GM10266 (cell line): ENCODE measurements around the gene GPR108.

Experiments used
- DNase-seq: peaks from one replicate; pipeline ENCODE4 v3.0.0; 2012; ENCODE audit errors: extremely low spot score
- TF ChIP-seq, protein P1 (sequence below): IDR thresholded peaks from 2 replicates; pipeline ENCODE4 v1.5.1; 2012; ENCODE audit warnings: mild to moderate bottlenecking, low read depth; ENCODE audit not compliant: control insufficient read depth, insufficient read depth; ENCODE audit errors: missing control alignments

Gene GPR108

DNA sequence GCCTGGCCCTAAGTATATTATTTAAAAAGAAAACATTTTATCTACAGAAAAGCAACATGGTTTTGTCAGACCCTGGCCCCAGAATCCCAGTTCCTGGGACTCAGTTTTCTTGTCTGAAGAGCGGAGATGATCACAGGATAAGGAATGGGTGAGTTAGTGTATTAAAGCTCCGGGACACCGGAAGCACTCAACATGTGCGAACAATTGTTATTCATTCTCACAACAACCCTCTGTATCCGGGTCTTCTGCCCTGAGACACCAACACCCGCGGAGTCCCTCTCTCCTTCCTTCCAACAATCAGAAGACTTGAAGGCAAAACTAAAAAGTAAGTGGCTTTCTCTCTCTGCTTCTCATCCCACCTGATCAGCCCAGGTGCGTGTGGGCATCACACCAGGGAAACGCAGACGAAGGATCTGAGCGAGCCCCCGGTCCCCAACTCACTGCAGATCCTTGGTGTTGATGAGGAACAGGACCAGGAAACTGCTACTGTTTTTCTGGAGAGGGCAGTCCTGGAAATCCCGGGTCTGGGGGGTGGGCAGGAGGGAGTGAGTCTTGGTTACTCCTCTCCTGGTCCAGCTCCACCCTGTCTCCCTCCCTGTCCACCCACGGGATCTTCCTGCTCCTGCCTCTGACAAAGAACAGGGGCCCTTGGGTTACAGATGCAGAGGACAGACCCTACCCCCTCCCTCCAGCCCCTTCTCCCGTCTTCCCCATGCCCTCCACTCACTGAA, 2.0 kb downstream of the GPR108 start:
- TF ChIP-seq, protein P1, sequence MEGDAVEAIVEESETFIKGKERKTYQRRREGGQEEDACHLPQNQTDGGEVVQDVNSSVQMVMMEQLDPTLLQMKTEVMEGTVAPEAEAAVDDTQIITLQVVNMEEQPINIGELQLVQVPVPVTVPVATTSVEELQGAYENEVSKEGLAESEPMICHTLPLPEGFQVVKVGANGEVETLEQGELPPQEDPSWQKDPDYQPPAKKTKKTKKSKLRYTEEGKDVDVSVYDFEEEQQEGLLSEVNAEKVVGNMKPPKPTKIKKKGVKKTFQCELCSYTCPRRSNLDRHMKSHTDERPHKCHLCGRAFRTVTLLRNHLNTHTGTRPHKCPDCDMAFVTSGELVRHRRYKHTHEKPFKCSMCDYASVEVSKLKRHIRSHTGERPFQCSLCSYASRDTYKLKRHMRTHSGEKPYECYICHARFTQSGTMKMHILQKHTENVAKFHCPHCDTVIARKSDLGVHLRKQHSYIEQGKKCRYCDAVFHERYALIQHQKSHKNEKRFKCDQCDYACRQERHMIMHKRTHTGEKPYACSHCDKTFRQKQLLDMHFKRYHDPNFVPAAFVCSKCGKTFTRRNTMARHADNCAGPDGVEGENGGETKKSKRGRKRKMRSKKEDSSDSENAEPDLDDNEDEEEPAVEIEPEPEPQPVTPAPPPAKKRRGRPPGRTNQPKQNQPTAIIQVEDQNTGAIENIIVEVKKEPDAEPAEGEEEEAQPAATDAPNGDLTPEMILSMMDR, result no peak
- DNase-seq, result no peak

DNA sequence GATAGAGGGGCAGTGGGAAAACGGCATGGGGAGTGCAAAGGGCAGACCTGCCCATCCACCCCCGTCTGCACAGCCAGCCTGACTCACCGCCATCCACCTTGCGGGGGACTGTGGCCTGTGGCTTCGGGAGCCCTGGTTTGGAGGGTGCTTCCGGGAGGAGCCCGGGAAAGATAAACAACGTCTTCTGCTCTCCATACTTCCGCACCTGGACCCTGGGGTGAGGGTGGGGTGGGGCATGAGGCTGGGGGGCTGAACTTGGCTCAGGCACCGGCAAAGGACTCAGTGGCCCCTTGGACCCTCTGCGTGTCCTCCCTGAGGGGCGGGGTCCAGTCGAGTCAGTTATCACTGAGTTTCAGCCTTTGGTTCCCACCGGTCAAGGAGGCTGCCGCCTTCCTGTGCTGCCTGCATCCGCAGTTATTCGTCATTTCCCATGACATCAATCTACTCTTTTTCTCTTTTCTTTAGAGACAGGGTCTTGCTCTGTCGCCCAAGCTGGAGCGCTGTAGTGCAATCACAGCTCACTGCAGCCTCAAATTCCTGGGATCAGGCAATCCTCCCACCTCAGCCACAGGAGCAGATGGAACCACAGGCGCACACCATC, 3.2 kb downstream of the GPR108 start:
- DNase-seq, result no peak
- TF ChIP-seq, protein P1, result no peak

DNA sequence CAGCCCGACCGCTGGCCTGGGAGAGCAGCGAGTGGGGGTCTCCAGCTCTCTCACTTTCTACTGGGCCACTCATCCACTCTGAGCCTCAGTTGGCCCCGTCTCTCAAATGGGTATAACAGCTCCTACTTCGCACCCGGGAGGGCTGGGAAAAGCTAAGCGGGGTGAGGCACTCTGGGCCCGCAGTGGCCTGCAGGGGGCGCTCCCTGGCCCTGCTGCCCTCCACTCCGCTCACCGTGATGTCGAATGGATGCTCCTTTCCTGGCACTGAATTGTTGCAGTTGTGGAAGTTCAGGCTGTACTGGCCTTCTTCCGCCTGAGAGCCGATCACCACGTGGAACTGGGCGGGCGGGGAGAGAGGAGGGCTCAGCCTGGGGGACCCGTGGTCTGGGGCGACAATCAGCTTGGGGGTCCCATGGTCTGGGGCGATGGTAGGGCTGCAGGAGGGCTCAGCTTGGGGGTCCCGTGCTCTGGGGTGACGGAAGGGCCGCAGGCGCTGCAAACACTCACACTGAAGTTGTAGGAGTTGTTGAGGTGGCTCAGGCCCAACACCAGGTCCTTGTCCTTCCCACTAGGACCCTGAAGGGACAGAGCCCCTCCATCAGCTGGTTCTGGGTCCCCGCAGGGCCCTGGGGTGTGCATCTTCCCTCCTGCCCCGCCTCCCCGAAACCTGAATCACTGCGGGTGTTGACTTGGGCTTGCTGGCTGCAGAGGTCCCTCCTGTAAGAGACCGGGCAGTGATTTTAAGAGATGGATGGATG, 3.9 kb downstream of the GPR108 start:
- no peak for DNase-seq
- TF ChIP-seq, protein P1, result peak; percentile 32

DNA sequence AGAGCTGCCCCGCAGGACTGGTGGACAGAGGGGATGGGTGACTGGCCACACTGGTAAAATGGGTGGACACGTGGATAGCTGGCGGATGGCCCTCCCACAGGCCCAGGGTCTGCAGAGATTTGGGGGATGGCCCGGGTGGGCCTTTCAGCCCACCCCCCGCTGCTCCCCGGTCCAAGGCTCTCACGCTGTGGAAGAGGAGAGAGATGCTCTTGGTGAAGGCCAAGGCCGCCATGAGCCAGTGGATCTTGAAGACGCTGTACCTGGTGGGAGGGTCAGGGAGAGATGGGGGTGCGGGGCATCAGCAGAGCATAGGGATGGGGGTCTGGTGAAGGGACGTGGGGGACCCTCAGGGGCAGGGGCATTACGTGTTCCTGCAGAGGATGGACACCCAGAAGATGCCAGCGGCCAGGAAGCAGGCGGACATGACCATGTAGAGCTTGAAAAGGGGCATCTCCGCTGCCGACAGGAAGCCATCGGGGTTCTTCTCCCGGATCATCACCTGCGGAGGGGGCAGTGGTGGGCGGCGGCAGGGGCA, 4.5 kb downstream of the GPR108 start:
- no peak for DNase-seq
- TF ChIP-seq, protein P1, result no peak

DNA sequence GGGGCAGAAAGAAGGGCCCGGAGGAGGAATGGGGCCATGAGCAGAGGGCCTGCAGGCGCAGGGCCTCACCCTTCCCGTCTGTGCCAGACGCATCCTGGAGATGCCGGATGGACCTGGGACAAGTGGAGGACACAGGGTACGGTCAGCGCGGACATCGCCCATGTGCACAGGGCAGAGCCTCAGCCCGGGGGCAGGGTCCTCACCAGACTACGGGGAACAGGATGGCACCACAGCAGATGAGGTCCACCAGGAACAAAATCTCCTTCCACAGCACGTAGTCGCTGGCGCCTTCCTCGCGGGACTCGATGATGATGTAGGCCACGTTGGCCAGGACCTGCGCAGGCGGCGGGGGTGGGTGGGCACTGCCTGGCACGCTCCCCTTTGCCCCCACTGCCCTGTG, 5.6 kb downstream of the GPR108 start:
- TF ChIP-seq, protein P1, result no peak
- DNase-seq, result no peak

DNA sequence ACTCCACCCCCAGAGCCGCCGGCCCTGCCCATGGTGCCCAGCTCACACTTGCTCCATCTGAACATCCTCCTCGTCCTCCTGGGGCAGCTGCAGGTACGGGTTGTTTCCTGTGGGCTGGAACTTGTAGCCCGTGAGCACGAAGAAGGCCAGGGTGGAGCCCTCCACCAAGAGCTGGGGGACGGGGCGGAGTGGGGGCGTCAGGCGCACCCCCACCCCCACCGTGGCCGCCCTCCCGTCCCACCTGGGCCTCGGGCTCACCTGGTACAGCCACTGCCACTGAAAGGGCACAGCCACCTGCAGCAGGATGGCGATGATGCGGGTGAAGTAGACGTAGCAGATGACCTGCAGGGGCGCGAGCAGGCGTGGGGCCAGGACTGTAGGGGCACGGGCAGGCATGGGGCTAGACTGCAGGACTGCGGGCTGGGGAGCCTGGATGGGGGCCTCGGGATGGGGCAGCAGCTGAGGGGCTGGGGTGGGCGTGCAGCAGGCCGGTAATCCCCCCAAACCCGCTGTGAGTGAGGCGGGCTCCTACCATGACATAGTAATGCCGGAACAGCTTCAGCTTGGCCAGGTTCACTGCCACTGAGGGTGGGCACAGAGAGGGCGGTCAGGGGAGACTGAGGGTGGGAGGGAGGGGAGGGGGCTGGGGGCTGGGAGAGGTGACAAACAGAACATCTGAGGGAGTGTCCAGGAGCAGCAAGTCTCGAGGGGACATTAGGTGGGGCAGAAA, 6.3 kb downstream of the GPR108 start:
- DNase-seq, result no peak
- TF ChIP-seq, protein P1, result no peak
